HG03175 (cell line): ENCODE data around the gene CCDC63.
"Not testable (repeated sequence)": the region's sequence is repeated elsewhere in the genome, so short reads cannot be mapped to it uniquely, and the experiment has no call there.

ENCODE experiments used
- ATAC-seq: cut with Tn5 transposase; IDR thresholded peaks from one replicate; pipeline ENCODE4 v1.9.1; 2021; ENCODE audit warnings: mild to moderate bottlenecking, moderate library complexity; ENCODE audit not compliant: unreplicated experiment

Gene CCDC63

GRCh38 chr12:110844131-110844530 lies 2.7 kb upstream of the CCDC63 start:
- ATAC-seq, result no peak

GRCh38 chr12:110844551-110845338 lies 2.0 kb upstream of the CCDC63 start:
- ATAC-seq, result no peak

- no peak for ATAC-seq
Observed at GRCh38 chr12:110845339-110845682, 1.5 kb upstream of the CCDC63 start.

- ATAC-seq, result no peak
Observed at GRCh38 chr12:110848314-110848923, 1.6 kb downstream of the CCDC63 start.

GRCh38 chr12:110849221-110849620 lies 2.4 kb downstream of the CCDC63 start:
- ATAC-seq, result no peak

GRCh38 chr12:110849748-110850403 lies 3.1 kb downstream of the CCDC63 start:
- ATAC-seq, result no peak

- no peak for ATAC-seq
Observed at GRCh38 chr12:110850762-110851161, 4.0 kb downstream of the CCDC63 start.

GRCh38 chr12:110853836-110854235 lies 7.0 kb downstream of the CCDC63 start:
- ATAC-seq, result no peak

GRCh38 chr12:110856542-110856941 lies 9.8 kb downstream of the CCDC63 start:
- ATAC-seq, result no peak

GRCh38 chr12:110857528-110857927 lies 10.7 kb downstream of the CCDC63 start:
- no peak for ATAC-seq

- not testable (repeated sequence) for ATAC-seq
Observed at GRCh38 chr12:110857954-110858353, 11.2 kb downstream of the CCDC63 start.

GRCh38 chr12:110858848-110859247 lies 12.1 kb downstream of the CCDC63 start:
- ATAC-seq, result no peak

GRCh38 chr12:110860833-110861296 lies 14.1 kb downstream of the CCDC63 start:
- no peak for ATAC-seq

- no peak for ATAC-seq
Observed at GRCh38 chr12:110861729-110862128, 14.9 kb downstream of the CCDC63 start.

- ATAC-seq, result no peak
Observed at GRCh38 chr12:110862329-110862728, 15.5 kb downstream of the CCDC63 start.

- no peak for ATAC-seq
Observed at GRCh38 chr12:110863161-110863560, 16.4 kb downstream of the CCDC63 start.

GRCh38 chr12:110865521-110865920 lies 18.7 kb downstream of the CCDC63 start:
- ATAC-seq, result no peak

GRCh38 chr12:110869026-110869425 lies 22.2 kb downstream of the CCDC63 start:
- ATAC-seq, result no peak

- ATAC-seq, result no peak
Observed at GRCh38 chr12:110869803-110870202, 23.0 kb downstream of the CCDC63 start.

- no peak for ATAC-seq
Observed at GRCh38 chr12:110872100-110872499, 25.3 kb downstream of the CCDC63 start.

GRCh38 chr12:110874351-110874750 lies 27.6 kb downstream of the CCDC63 start:
- no peak for ATAC-seq

- ATAC-seq, result no peak
Observed at GRCh38 chr12:110874781-110875180, 28.0 kb downstream of the CCDC63 start.
